ENCODE results near the gene H1-8.
"Not testable (repeated sequence)": the region's sequence is repeated elsewhere in the genome, so short reads cannot be mapped to it uniquely, and the experiment has no call there.

The H1-8 gene

GRCh38 chr3:129543156-129543790 is at the start of gene H1-8:
Gene H1-8, plus strand, starts transcription at chr3:129543175. Its CDS starts 44 bp downstream, at chr3:129543219.
- no peak for DNase-seq

GRCh38 chr3:129493206-129493605 is 49.8 kb upstream of the H1-8 start:
- no peak for DNase-seq

- DNase-seq: not testable (repeated sequence)
Observed at GRCh38 chr3:129494499-129494898, 48.5 kb upstream of the H1-8 start.

- not testable (repeated sequence) for DNase-seq
Observed at GRCh38 chr3:129495006-129495639, 47.9 kb upstream of the H1-8 start.

- not testable (repeated sequence) for DNase-seq
Observed at GRCh38 chr3:129497876-129498275, 45.1 kb upstream of the H1-8 start.

- not testable (repeated sequence) for DNase-seq
Observed at GRCh38 chr3:129498603-129499488, 44.1 kb upstream of the H1-8 start.

- not testable (repeated sequence) for DNase-seq
Observed at GRCh38 chr3:129499604-129500333, 43.2 kb upstream of the H1-8 start.

GRCh38 chr3:129500334-129500658 is 42.7 kb upstream of the H1-8 start:
- DNase-seq: no peak

GRCh38 chr3:129501630-129502029 is 41.3 kb upstream of the H1-8 start:
- no peak for DNase-seq

- no peak for DNase-seq
Observed at GRCh38 chr3:129502641-129503408, 40.1 kb upstream of the H1-8 start.

GRCh38 chr3:129503471-129504291 is 39.3 kb upstream of the H1-8 start:
- no peak for DNase-seq

- no peak for DNase-seq
Observed at GRCh38 chr3:129504471-129505100, 38.4 kb upstream of the H1-8 start.

GRCh38 chr3:129505341-129505740 is 37.6 kb upstream of the H1-8 start:
- DNase-seq: no peak

GRCh38 chr3:129506231-129506742 is 36.7 kb upstream of the H1-8 start:
- DNase-seq: no peak

GRCh38 chr3:129507181-129507831 is 35.7 kb upstream of the H1-8 start:
- DNase-seq: no peak

GRCh38 chr3:129512595-129512994 is 30.4 kb upstream of the H1-8 start:
- no peak for DNase-seq

GRCh38 chr3:129513705-129514104 is 29.3 kb upstream of the H1-8 start:
- DNase-seq: no peak

GRCh38 chr3:129514110-129514509 is 28.9 kb upstream of the H1-8 start:
- DNase-seq: no peak

GRCh38 chr3:129514563-129514962 is 28.4 kb upstream of the H1-8 start:
- no peak for DNase-seq
